Measurements from ENCODE around the gene CEACAM16.
"Not testable (repeated sequence)": the region's sequence is repeated elsewhere in the genome, so short reads cannot be mapped to it uniquely, and the experiment has no call there.

The CEACAM16 gene

GRCh38 chr19:44698492-44699201 is at the start of gene CEACAM16:
Gene CEACAM16 (plus strand): TSS chr19:44699151. CDS start chr19:44701457, 2,306 bp downstream.
- DNase-seq (ENCODE audit: low read depth): no peak

- no peak for DNase-seq (ENCODE audit: low read depth)
Measured at GRCh38 chr19:44649578-44650145, 49.3 kb upstream of the CEACAM16 start.

- DNase-seq (ENCODE audit: low read depth): no peak
Measured at GRCh38 chr19:44653343-44653742, 45.6 kb upstream of the CEACAM16 start.

GRCh38 chr19:44653977-44654774 is 44.8 kb upstream of the CEACAM16 start:
- no peak for DNase-seq (ENCODE audit: low read depth)

GRCh38 chr19:44657211-44657921 is 41.6 kb upstream of the CEACAM16 start:
- no peak for DNase-seq (ENCODE audit: low read depth)

- DNase-seq (ENCODE audit: low read depth): no peak
Measured at GRCh38 chr19:44658069-44658733, 40.8 kb upstream of the CEACAM16 start.

GRCh38 chr19:44660081-44660480 is 38.9 kb upstream of the CEACAM16 start:
- DNase-seq (ENCODE audit: low read depth): no peak

GRCh38 chr19:44661205-44661604 is 37.7 kb upstream of the CEACAM16 start:
- no peak for DNase-seq (ENCODE audit: low read depth)

GRCh38 chr19:44661904-44662303 is 37.0 kb upstream of the CEACAM16 start:
- DNase-seq (ENCODE audit: low read depth): no peak

GRCh38 chr19:44662691-44663385 is 36.1 kb upstream of the CEACAM16 start:
- DNase-seq (ENCODE audit: low read depth): no peak

- DNase-seq (ENCODE audit: low read depth): no peak
Measured at GRCh38 chr19:44663996-44664395, 35.0 kb upstream of the CEACAM16 start.

GRCh38 chr19:44664976-44665375 is 34.0 kb upstream of the CEACAM16 start:
- no peak for DNase-seq (ENCODE audit: low read depth)

GRCh38 chr19:44666852-44667556 is 31.9 kb upstream of the CEACAM16 start:
- no peak for DNase-seq (ENCODE audit: low read depth)

- no peak for DNase-seq (ENCODE audit: low read depth)
Measured at GRCh38 chr19:44668985-44669764, 29.8 kb upstream of the CEACAM16 start.

GRCh38 chr19:44670027-44670426 is 28.9 kb upstream of the CEACAM16 start:
- not testable (repeated sequence) for DNase-seq (ENCODE audit: low read depth)

GRCh38 chr19:44671400-44671799 is 27.6 kb upstream of the CEACAM16 start, which contains the start of gene CEACAM19:
Gene CEACAM19 (plus strand): TSS chr19:44671482. CDS start chr19:44671932, 450 bp downstream.
- DNase-seq (ENCODE audit: low read depth): no peak

- DNase-seq (ENCODE audit: low read depth): no peak
Measured at GRCh38 chr19:44672226-44672625, 26.7 kb upstream of the CEACAM16 start.

- no peak for DNase-seq (ENCODE audit: low read depth)
Measured at GRCh38 chr19:44673510-44673909, 25.4 kb upstream of the CEACAM16 start.

GRCh38 chr19:44675521-44675920 is 23.4 kb upstream of the CEACAM16 start:
- no peak for DNase-seq (ENCODE audit: low read depth)

Measured in HS-27A (cell line).